ENCODE measurements around the gene VGF.
A peak's percentile ranks its signal among the peaks of the same experiment; 100 is the strongest.
"Not testable (repeated sequence)": the region's sequence is repeated elsewhere in the genome, so short reads cannot be mapped to it uniquely, and the experiment has no call there.

Gene VGF

DNA sequence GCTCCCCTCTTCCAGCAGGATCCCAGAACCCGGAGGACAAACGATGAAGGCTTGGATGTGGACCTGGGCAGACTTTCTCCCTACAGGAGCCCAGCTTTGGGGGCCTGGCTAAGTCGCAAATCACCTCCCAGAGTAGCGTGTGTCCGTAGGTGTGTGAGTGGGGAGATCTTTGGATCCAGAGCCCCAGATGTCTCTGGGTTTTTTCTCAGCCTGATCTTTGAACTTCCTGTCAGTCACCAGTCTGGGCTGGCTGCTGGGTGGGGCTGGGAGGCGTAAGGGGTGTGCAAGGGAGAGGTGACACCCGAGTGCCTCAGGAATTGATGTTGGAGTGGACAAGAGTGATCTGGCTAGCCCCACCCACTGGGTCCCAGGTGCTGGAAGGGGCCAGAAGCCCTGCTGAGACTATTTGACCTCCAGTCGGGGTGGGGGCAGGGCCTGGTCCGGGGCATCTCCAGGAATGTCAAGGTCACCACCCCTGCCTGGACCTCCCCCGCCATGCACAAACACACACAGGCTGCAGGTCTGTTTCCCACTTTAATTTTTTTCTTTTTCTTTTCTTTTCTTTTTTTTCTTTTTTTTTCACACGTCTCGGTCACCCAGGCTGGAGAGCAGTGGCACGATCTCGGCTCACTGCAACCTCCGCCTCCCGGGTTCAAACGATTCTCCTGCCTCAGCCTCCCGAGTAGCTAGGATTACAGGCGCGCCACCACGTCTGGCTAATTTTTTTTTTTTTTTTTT is 35.7 kb upstream of the VGF start, which contains the start of gene MOGAT3:
TSS of gene MOGAT3 (minus strand) at position 175 of the 738 bp plus-strand sequence. CDS start 182 bp downstream, outside the sequence.
- peak within 1 kb of the TSS; percentile 19 for H3K4me3 Mint-ChIP-seq
- ATAC-seq (replicated peaks; ENCODE audit: extremely low read depth, poor library complexity, severe bottlenecking) (peak; percentile 36), DNase-seq (ENCODE audit: low spot score in 2 of 2) (no peak)
- H3K27me3 Mint-ChIP-seq = peaks cover 42% of the 10 kb centered on the region
- H3K9me3 Mint-ChIP-seq = no peaks in the 10 kb centered on the region
- H3K36me3 Mint-ChIP-seq (ENCODE audit: insufficient read depth) = no peaks in the 10 kb centered on the region
- peaks cover 10% of the 10 kb centered on the region for H3K4me1 Mint-ChIP-seq
- H3K27ac Mint-ChIP-seq (ENCODE audit: low read depth) = no peak within 1 kb of the TSS

DNA sequence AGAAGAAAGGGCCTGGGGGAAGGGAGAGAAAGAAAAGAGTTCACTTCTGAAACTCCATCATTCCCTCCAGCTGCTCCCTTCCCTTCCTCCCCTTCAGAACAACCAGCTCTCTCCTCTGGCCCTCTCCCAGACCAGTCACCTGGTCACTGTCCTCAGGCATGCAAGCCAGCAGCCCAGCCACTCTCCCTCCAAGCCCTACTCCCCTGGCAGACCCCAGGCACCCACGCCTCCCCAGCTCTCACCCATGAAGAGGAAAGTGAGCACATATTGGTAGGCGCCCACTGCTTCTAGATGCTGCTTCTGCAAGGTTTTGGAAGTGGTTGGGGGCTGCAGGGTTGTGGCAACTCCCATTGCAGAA is 35.1 kb upstream of the VGF start:
- DNase-seq (ENCODE audit: low spot score in 2 of 2) (no peak), ATAC-seq (replicated peaks; ENCODE audit: extremely low read depth, poor library complexity, severe bottlenecking) (no peak)
- peaks cover 45% of the 10 kb centered on the region for H3K27me3 Mint-ChIP-seq
- H3K4me1 Mint-ChIP-seq = peaks cover 10% of the 10 kb centered on the region
- H3K9me3 Mint-ChIP-seq = no peaks in the 10 kb centered on the region
- no peaks in the 10 kb centered on the region for H3K36me3 Mint-ChIP-seq (ENCODE audit: insufficient read depth)
- H3K4me3 Mint-ChIP-seq = no peak overlapping the region
- no peak overlapping the region for H3K27ac Mint-ChIP-seq (ENCODE audit: low read depth)

DNA sequence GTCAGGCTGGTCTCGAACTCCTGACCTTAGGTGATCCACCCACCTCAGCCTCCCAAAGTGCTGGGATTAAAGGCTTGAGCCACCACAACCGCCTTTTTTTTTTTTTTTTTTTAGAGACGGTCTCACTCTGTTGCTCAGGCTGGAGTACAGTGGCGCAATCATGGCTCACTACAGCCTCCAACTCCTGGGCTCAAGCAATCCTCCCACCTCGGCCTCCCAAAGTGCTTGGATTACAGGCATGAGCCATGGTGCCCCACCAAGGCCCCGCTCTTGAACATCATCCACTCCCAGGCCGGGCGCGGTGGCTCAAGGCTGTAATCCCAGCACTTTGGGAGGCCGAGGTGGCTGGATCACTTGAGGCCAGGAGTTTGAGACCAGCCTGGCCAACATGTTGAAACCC is 34.2 kb upstream of the VGF start:
- H3K4me3 Mint-ChIP-seq = not testable (repeated sequence)

DNA sequence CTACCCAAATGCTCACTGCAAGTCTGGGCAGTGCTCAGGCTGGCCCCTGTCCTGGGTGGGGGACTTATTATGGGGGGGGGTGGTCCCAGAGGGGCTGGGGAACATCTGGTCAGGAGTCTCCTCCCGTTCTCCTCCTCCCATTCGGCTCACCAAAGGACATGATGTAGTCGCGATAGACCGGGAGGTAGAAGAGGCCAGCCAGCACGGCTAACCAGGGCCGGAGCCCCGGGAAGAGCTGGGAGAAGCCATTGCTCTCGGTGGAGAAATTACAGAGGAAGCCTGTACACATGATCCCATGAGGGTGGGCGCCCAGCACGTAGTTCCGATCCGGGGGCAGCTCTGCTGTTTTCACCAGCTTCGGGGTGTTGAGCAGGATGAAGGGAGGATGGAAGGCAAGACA is 33.1 kb upstream of the VGF start:
- Mint-ChIP-seq H3K4me3 (no peak overlapping the region), H3K4me1 (peaks cover 5% of the 10 kb centered on the region), H3K9me3 (no peaks in the 10 kb centered on the region), H3K27me3 (peaks cover 55% of the 10 kb centered on the region), H3K27ac (ENCODE audit: low read depth) (no peak overlapping the region), H3K36me3 (ENCODE audit: insufficient read depth) (no peaks in the 10 kb centered on the region)
- no peak for DNase-seq (ENCODE audit: low spot score in 2 of 2)
- ATAC-seq (replicated peaks; ENCODE audit: extremely low read depth, poor library complexity, severe bottlenecking) = no peak

More for the DNA sequence above, 34.2 kb upstream of the VGF start:
- H3K27me3 Mint-ChIP-seq = peaks cover 53% of the 10 kb centered on the region
- H3K36me3 Mint-ChIP-seq (ENCODE audit: insufficient read depth); ATAC-seq (replicated peaks; ENCODE audit: extremely low read depth, poor library complexity, severe bottlenecking); H3K9me3 Mint-ChIP-seq; DNase-seq (ENCODE audit: low spot score in 2 of 2); H3K27ac Mint-ChIP-seq (ENCODE audit: low read depth): not testable (repeated sequence)
- H3K4me1 Mint-ChIP-seq = peaks cover 10% of the 10 kb centered on the region

DNA sequence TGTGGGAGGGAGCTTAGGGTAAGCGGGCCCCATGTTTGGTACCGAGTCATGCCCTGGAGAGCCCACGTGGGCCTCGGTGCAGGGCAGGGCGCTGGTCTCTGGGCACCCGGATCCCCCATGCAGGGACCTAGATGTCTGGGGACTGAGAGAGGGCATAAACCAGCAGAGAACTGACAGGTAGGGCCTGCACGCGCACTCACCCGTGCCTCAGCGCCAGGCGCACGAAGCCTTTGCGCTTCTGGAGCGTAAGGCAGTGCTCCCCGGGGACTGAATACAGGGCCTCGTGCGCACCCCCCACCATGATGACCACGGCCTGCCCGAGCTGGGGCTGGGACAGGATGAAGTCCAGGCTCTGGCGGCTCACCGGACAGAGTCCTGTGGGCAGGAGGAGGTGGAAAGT is 32.6 kb upstream of the VGF start:
- peaks cover 5% of the 10 kb centered on the region for H3K4me1 Mint-ChIP-seq
- no peak overlapping the region for H3K27ac Mint-ChIP-seq (ENCODE audit: low read depth)
- DNase-seq (ENCODE audit: low spot score in 2 of 2) (no peak), ATAC-seq (replicated peaks; ENCODE audit: extremely low read depth, poor library complexity, severe bottlenecking) (no peak)
- no peaks in the 10 kb centered on the region for H3K9me3 Mint-ChIP-seq
- H3K4me3 Mint-ChIP-seq = no peak overlapping the region
- H3K36me3 Mint-ChIP-seq (ENCODE audit: insufficient read depth) = no peaks in the 10 kb centered on the region
- H3K27me3 Mint-ChIP-seq = peaks cover 51% of the 10 kb centered on the region

DNA sequence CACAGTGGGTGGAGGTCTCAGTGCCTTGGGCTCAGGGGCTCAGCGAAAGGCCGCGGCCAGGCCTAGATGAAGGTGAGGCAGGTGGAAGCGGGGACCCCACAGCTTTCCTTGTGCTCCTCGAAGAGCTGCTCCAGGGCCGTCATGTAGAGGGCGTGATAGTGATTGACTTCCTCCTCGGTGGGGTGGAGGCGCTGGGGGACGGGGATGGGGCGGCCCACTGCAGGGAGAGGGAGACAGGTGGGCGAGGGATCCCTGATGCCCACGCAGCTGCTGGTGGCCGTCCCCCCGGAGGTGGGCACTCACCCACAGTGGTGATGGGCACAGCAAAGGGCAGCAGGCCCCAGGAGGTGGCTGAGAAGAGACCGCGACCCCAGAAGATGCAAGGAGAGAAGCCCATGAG is 30.5 kb upstream of the VGF start:
- Mint-ChIP-seq H3K27me3 (peaks cover 30% of the 10 kb centered on the region), H3K4me1 (peaks cover 2% of the 10 kb centered on the region), H3K9me3 (no peaks in the 10 kb centered on the region)

DNA sequence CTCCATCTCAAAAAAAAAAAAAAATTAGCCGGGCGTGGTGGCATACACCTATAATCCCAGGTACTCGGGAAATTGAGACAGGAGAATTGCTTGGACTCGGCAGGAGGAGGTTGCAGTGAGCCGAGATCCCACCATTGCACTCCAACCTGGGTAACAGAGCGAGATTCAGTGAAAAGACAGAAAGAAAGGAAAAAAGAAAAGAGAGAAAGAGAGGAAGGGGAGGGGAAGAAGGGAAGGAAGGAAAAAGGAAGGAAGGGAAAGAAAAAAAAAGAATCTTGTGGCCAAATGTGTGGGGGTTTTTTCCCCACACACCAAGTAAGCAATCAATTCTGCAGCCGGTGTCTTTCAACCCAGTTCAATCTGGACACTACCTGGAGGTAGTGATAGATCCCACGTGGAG is 23.7 kb upstream of the VGF start:
- Mint-ChIP-seq H3K4me1 (no peaks in the 10 kb centered on the region), H3K9me3 (no peaks in the 10 kb centered on the region), H3K27ac (ENCODE audit: low read depth) (no peak overlapping the region), H3K27me3 (peaks cover 12% of the 10 kb centered on the region), H3K36me3 (ENCODE audit: insufficient read depth) (peaks cover 3% of the 10 kb centered on the region), H3K4me3 (no peak overlapping the region)
- DNase-seq (ENCODE audit: low spot score in 2 of 2) (no peak), ATAC-seq (replicated peaks; ENCODE audit: extremely low read depth, poor library complexity, severe bottlenecking) (no peak)

More for the DNA sequence above, 30.5 kb upstream of the VGF start:
- Mint-ChIP-seq H3K27ac (ENCODE audit: low read depth) (no peak overlapping the region), H3K4me3 (no peak overlapping the region), H3K36me3 (ENCODE audit: insufficient read depth) (no peaks in the 10 kb centered on the region)
- no peak for ATAC-seq (replicated peaks; ENCODE audit: extremely low read depth, poor library complexity, severe bottlenecking)
- no peak for DNase-seq (ENCODE audit: low spot score in 2 of 2)

DNA sequence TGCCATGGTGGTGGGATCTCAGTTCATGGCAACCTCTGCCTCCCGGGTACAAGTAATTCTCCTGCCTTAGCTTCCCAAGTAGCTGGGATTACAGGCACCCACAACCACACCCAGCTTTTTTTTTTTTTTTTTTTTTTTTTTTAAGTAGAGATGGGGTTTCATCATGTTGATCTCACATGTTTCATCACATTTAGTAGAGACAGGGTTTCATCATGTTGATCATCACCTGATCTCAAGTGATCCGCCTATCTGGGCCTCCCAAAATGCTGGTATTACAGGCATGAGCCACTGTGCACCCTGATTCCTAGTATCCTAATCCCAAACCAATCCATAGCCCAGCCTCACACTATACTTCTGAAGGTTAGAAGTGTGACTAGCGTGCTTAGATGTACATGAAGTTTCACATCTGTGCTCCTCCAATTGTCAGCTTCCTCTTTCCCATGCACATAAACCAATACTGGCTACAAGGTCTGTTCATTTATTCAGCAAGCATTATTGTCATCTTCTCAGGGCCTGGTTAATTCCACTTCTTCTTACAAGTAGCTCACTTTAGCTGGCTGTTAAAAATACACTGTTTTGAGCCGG is 21.6 kb upstream of the VGF start:
- Mint-ChIP-seq H3K4me3 (no peak overlapping the region), H3K36me3 (ENCODE audit: insufficient read depth) (peaks cover 3% of the 10 kb centered on the region), H3K4me1 (peaks cover 7% of the 10 kb centered on the region), H3K9me3 (no peaks in the 10 kb centered on the region), H3K27me3 (peaks cover 24% of the 10 kb centered on the region), H3K27ac (ENCODE audit: low read depth) (no peak overlapping the region)
- DNase-seq (ENCODE audit: low spot score in 2 of 2) = no peak
- no peak for ATAC-seq (replicated peaks; ENCODE audit: extremely low read depth, poor library complexity, severe bottlenecking)

DNA sequence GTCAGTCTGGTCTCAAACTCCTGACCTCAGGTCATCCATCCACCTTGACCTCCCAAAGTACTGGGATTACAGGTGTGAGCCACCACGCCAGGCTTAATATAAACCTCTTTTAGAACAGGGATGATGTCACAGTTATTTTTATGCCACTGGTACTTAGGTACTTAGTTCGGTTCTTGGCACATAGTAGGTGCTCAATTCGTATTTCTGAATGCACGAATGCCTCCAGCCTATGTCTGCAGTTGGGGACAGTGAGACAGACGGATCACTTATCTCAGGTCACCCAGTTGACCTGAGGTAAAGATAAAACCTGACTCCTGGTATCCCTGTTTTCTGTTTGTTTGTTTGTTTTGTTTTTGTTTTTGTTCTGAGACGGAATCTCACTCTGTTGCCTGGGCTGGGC is 20.8 kb upstream of the VGF start:
- H3K4me1 Mint-ChIP-seq = peaks cover 7% of the 10 kb centered on the region

DNA sequence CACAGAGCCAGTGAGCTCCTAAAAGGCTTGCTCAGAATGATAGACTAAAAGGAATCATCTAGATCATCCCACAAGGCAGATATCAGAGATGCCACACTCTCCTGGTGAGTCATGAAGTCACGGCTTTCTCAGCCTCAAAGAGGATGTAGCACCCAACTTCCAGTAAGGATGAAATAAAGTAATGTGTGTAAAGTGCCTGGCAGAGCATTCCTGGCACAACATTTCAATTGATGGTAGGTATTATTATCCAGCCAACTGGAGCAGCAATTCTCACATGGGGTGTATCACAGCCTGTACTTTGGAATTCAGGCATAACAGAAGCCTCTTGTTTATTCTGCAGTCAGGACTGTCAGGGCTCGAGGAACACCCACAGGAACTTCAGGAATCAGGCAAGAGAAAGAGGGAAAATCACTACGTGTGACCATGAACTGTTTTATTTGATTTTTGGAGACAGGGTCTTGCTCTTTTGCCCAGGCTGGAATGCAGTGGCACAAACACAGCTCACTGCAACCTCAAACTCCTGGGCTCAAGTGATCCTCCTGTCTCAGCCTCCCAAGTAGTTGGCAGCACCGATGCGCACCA is 20.0 kb upstream of the VGF start:
- ATAC-seq (replicated peaks; ENCODE audit: extremely low read depth, poor library complexity, severe bottlenecking) (no peak), DNase-seq (ENCODE audit: low spot score in 2 of 2) (no peak)
- Mint-ChIP-seq H3K27me3 (peaks cover 36% of the 10 kb centered on the region), H3K9me3 (no peaks in the 10 kb centered on the region), H3K4me3 (no peak overlapping the region), H3K27ac (ENCODE audit: low read depth) (no peak overlapping the region), H3K4me1 (peaks cover 11% of the 10 kb centered on the region), H3K36me3 (ENCODE audit: insufficient read depth) (peaks cover 3% of the 10 kb centered on the region)

More for the DNA sequence above, 20.8 kb upstream of the VGF start:
- Mint-ChIP-seq H3K36me3 (ENCODE audit: insufficient read depth) (peaks cover 3% of the 10 kb centered on the region), H3K27me3 (peaks cover 27% of the 10 kb centered on the region), H3K27ac (ENCODE audit: low read depth) (no peak overlapping the region), H3K9me3 (no peaks in the 10 kb centered on the region), H3K4me3 (no peak overlapping the region)
- DNase-seq (ENCODE audit: low spot score in 2 of 2) (no peak), ATAC-seq (replicated peaks; ENCODE audit: extremely low read depth, poor library complexity, severe bottlenecking) (no peak)

DNA sequence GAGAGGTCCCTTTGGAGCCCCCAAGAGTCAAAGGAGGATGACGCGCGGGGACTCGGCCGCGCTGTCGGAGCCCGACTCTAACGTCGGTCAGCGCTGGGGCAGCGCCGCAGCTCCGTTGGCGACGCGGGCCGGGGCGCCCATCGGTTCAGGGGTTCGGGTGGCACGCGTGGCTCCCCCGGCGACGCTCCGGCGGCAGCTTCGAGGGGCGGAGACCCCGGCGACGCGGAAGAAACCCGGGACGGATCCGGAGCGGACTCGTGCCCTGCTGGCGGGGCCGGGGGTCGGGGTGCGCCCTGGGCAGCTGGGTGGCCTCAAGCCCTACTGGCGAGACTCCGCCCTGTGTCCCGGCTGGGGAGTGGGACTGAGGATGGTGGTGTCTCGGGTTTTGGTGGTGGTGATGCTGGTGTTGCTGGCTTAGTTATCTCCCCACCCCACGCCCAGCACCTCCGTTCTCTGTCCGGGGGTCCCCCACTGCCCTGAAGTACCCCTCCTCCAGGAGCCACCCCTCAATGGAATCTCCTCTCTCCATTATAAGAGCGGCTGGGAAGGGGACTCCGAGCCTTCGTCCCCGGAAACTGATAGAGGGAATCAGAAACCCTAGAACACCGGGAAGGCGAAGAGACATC is 14.9 kb upstream of the VGF start, which contains the start of gene NAT16:
TSS of gene NAT16 (minus strand) at position 164 of the 626 bp plus-strand sequence. CDS start 5,486 bp downstream, outside the sequence.
- no peaks in the 10 kb centered on the region for H3K9me3 Mint-ChIP-seq
- ATAC-seq (replicated peaks; ENCODE audit: extremely low read depth, poor library complexity, severe bottlenecking) (no peak), DNase-seq (ENCODE audit: low spot score in 2 of 2) (no peak)
- peak within 1 kb of the TSS; percentile 20 for H3K4me3 Mint-ChIP-seq
- H3K27ac Mint-ChIP-seq (ENCODE audit: low read depth) = no peak within 1 kb of the TSS
- H3K27me3 Mint-ChIP-seq = peaks cover 82% of the 10 kb centered on the region
- no peaks in the 10 kb centered on the region for H3K36me3 Mint-ChIP-seq (ENCODE audit: insufficient read depth)
- peaks cover 18% of the 10 kb centered on the region for H3K4me1 Mint-ChIP-seq

DNA sequence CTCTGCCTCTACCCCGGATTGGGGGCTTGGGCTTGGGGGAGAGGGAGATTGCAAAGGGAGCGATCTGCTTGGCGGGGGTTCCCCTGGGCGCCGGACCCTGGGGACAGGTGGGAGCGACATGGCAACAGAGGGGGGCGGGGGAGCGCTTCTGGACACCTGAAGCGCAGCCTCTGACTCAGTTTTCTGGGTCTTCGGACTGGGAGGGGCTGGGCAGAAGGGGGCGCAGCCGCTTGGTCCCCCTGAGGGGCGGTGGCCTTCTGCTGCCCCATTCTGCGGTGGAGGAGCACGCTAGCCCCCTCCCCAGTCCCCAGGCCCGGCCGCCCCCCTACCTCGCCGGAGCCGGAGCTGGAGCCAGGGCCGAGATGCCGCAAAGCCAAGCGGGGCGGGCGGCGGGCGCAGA is 14.3 kb upstream of the VGF start:
- DNase-seq (ENCODE audit: low spot score in 2 of 2) (no peak), ATAC-seq (replicated peaks; ENCODE audit: extremely low read depth, poor library complexity, severe bottlenecking) (no peak)
- Mint-ChIP-seq H3K27me3 (peaks cover 82% of the 10 kb centered on the region), H3K9me3 (no peaks in the 10 kb centered on the region), H3K4me1 (peaks cover 18% of the 10 kb centered on the region), H3K27ac (ENCODE audit: low read depth) (no peak overlapping the region), H3K36me3 (ENCODE audit: insufficient read depth) (no peaks in the 10 kb centered on the region), H3K4me3 (no peak overlapping the region)

All from central memory CD8-positive, alpha-beta T cell (primary cell).